Measurements from ENCODE around the gene CACNA1C.

The CACNA1C gene

DNA sequence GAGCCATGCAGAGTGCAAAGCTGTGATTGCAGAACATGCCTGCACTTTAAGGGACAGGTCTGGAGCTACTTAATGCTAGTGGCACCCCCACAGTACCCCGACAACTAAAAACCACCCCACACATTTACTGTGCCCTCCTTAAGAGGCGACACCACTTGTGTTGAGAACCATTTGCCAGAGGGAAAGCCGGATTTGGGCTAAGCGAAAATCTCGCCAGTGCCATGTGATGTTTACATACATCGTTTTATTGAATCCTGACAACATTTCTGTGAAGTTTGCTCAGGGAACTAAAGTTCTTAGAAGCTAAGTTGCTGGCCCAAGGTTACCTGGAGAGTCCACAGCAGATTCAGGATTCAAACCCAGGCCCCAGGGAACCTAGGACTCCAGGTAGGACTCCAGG is 623.0 kb downstream of the CACNA1C start:
- TF ChIP-seq, protein P1, sequence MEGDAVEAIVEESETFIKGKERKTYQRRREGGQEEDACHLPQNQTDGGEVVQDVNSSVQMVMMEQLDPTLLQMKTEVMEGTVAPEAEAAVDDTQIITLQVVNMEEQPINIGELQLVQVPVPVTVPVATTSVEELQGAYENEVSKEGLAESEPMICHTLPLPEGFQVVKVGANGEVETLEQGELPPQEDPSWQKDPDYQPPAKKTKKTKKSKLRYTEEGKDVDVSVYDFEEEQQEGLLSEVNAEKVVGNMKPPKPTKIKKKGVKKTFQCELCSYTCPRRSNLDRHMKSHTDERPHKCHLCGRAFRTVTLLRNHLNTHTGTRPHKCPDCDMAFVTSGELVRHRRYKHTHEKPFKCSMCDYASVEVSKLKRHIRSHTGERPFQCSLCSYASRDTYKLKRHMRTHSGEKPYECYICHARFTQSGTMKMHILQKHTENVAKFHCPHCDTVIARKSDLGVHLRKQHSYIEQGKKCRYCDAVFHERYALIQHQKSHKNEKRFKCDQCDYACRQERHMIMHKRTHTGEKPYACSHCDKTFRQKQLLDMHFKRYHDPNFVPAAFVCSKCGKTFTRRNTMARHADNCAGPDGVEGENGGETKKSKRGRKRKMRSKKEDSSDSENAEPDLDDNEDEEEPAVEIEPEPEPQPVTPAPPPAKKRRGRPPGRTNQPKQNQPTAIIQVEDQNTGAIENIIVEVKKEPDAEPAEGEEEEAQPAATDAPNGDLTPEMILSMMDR (IDR thresholded peaks at IDR 0.05; ENCODE audit: low read depth, low read length, missing control alignments): no peak
- Histone ChIP-seq H3K36me3 (replicated peaks) (no peaks in the 10 kb centered on the region), H3K4me3 (ENCODE audit: low read depth, low read length) (no peak overlapping the region), H3K27me3 (replicated peaks) (no peaks in the 10 kb centered on the region), H3K27ac (no peak overlapping the region)
- DNase-seq: no peak
- in situ Hi-C loops (cut with HindIII; ENCODE audit: low pct_ligation_motif_present, low sequenced_read_pairs): no loop called here

DNA sequence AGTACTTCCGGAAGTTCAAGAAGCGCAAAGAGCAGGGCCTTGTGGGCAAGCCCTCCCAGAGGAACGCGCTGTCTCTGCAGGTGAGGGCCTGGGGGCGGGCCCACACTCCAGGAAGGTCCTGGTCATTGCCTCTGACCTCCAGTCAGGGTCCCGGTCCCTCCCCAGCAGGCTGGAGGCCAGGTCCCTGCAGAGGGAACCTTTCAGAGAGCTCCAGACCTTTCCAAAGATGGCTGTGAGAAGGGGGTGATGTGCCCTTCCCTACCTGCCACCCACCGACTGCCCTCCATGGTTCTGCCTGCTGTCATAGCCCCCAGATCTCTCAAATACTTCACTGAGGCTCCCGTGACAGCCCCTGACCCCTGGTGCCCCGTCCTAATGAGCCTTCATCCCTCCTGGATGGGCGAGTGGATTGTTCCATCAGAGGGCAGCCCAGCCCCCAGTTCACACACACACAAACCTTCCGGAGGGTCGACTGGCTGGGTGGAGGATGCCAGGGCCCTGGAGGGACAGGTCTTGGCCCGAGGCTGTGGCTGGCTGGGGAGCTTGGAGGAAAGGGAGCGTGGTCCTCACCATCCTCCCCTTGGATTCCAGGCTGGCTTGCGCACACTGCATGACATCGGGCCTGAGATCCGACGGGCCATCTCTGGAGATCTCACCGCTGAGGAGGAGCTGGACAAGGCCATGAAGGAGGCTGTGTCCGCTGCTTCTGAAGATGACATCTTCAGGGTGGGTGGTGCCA is 624.5 kb downstream of the CACNA1C start:
- in situ Hi-C loops (cut with HindIII; ENCODE audit: low pct_ligation_motif_present, low sequenced_read_pairs): no loop called here
- DNase-seq: no peak
- no peaks in the 10 kb centered on the region for H3K36me3 ChIP-seq (replicated peaks)
- no peak overlapping the region for H3K4me3 ChIP-seq (ENCODE audit: low read depth, low read length)
- no peaks in the 10 kb centered on the region for H3K27me3 ChIP-seq (replicated peaks)
- TF ChIP-seq, protein P1 (IDR thresholded peaks at IDR 0.05; ENCODE audit: low read depth, low read length, missing control alignments): no peak
- H3K27ac ChIP-seq: no peak overlapping the region

DNA sequence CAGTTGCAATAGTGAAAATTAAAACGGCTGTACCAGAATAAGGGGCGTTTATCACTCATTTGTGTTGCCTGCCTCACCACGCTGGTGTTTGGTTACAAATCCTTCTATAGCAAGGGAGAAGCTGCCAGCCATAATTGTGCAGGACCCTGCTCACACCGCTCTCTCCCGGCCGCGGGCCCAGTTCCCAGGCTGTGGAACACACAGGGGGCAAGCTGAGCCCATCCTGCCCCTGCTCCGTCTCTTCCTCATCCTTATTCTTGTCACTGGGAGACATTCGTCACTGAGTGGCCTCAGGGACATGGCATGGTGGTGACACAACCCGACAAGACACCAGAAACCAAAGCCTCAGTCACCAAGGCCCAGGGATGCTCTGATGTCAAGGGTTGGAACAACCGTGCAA is 625.6 kb downstream of the CACNA1C start:
- DNase-seq: no peak
- Histone ChIP-seq H3K36me3 (replicated peaks) (no peaks in the 10 kb centered on the region), H3K4me3 (ENCODE audit: low read depth, low read length) (no peak overlapping the region), H3K27ac (no peak overlapping the region), H3K27me3 (replicated peaks) (no peaks in the 10 kb centered on the region)
- in situ Hi-C loops (cut with HindIII; ENCODE audit: low pct_ligation_motif_present, low sequenced_read_pairs): no loop called here
- TF ChIP-seq, protein P1 (IDR thresholded peaks at IDR 0.05; ENCODE audit: low read depth, low read length, missing control alignments): no peak

DNA sequence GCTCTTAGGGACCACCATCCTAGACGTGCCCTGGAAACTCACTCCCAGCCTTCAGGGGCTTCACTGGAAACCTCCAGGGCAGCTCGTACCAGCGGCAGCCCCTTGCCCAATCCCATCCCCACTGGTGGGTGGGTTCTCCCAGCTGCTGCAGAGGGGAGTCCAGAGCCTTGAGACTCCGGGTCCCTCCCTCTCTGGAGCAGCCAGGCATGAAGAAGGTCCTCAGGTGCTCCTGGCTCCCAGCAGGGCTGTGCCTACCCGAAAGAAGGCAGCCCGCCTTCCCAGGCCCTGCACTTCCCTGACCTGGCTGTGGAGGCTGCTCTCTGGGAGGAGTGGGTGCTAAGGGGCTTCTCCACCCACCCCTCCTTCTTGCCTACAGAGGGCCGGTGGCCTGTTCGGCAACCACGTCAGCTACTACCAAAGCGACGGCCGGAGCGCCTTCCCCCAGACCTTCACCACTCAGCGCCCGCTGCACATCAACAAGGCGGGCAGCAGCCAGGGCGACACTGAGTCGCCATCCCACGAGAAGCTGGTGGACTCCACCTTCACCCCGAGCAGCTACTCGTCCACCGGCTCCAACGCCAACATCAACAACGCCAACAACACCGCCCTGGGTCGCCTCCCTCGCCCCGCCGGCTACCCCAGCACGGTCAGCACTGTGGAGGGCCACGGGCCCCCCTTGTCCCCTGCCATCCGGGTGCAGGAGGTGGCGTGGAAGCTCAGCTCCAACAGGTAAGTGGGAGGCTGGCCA is 626.5 kb downstream of the CACNA1C start:
- no peaks in the 10 kb centered on the region for H3K36me3 ChIP-seq (replicated peaks)
- TF ChIP-seq, protein P1 (IDR thresholded peaks at IDR 0.05; ENCODE audit: low read depth, low read length, missing control alignments): no peak
- in situ Hi-C loops (cut with HindIII; ENCODE audit: low pct_ligation_motif_present, low sequenced_read_pairs): no loop called here
- no peak overlapping the region for H3K27ac ChIP-seq
- DNase-seq: no peak
- H3K27me3 ChIP-seq (replicated peaks): no peaks in the 10 kb centered on the region
- no peak overlapping the region for H3K4me3 ChIP-seq (ENCODE audit: low read depth, low read length)

DNA sequence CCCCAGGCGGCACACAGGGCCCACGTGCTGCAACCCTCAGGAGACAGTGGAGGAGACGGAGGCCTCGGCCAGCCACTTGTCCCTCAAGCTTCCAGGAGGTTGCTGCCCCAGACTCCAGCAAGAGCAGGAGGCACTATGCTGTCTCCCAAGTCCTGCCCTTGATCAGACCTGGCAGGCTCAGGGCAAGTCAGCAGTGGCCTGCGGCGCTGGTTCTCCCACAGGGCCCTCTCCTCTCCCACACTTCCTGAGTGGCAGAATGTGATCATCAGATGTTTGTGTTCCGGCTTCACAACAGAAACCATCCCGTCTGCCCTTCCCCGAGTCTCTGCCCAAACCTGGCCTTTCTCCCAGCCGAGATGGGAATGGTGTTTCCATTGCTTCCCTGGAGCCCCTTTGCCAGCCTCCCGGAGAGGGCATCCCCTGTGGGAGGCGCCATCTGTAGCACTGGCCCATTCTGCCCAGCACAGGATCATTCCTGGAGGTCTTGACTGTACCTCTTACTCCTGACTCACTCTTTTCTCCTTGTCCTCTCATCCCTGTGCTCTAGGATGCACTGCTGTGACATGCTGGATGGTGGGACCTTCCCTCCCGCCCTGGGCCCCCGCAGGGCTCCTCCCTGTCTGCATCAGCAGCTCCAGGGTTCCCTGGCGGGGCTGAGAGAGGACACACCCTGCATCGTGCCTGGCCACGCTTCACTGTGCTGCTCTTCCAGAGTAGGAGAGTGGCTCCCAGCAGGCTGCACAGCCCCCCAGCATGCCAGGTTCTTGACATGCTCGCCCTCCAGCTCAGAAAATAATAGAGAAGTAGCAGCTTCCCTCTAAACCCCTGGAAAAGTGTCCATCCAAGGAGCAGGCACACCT is 627.3 kb downstream of the CACNA1C start:
- TF ChIP-seq, protein P1 (IDR thresholded peaks at IDR 0.05; ENCODE audit: low read depth, low read length, missing control alignments): no peak
- DNase-seq: no peak
- H3K27me3 ChIP-seq (replicated peaks): no peaks in the 10 kb centered on the region
- H3K27ac ChIP-seq: no peak overlapping the region
- in situ Hi-C loops (cut with HindIII; ENCODE audit: low pct_ligation_motif_present, low sequenced_read_pairs): no loop called here
- H3K4me3 ChIP-seq (ENCODE audit: low read depth, low read length): no peak overlapping the region
- H3K36me3 ChIP-seq (replicated peaks): no peaks in the 10 kb centered on the region

Data from brain microvascular endothelial cell (primary cell).